DOHH2 (cell line): ENCODE data around the gene TMEM119.

Source experiments
- H3F3A ChIP-seq: fragments of 200-600 bp; sonication (generic), shearing (Covaris generic); 2 replicates; pipeline ENCODE4 v1.6.0; 2016; ENCODE audit warnings: antibody characterized with exemption, mild to moderate bottlenecking; ENCODE audit not compliant: control insufficient read depth, insufficient read depth
- H3K27ac ChIP-seq: fragments of 200-600 bp; sonication (generic); 2 replicates; pipeline ENCODE4 v1.5.1; 2014; ENCODE audit warnings: low read depth, mild to moderate bottlenecking, low read length, moderate library complexity
- H3K27me3 ChIP-seq: fragments of 200-600 bp; sonication (generic); 2 replicates; pipeline ENCODE4 v1.6.1; 2014; ENCODE audit warnings: mild to moderate bottlenecking, low read length, mixed read lengths; ENCODE audit not compliant: control insufficient read depth
- H3K36me3 ChIP-seq: fragments of 200-600 bp; sonication (generic); 2 replicates; pipeline ENCODE4 v1.6.1; 2014; ENCODE audit warnings: mild to moderate bottlenecking, low read length, moderate library complexity, mixed read lengths; ENCODE audit not compliant: control insufficient read depth
- H3K4me1 ChIP-seq: fragments of 200-600 bp; sonication (generic); 2 replicates; pipeline ENCODE4 v1.6.1; 2014; ENCODE audit warnings: mild to moderate bottlenecking, low read length, mixed read lengths; ENCODE audit not compliant: control insufficient read depth
- H3K4me2 ChIP-seq: fragments of 200-600 bp; sonication (generic); 2 replicates; pipeline ENCODE4 v1.6.0; 2014; ENCODE audit warnings: mild to moderate bottlenecking, low read length, moderate library complexity
- H3K4me3 ChIP-seq: fragments of 200-600 bp; sonication (generic); 2 replicates; pipeline ENCODE4 v1.5.1; 2014; ENCODE audit warnings: mild to moderate bottlenecking, low read length, mixed read lengths
- H3K79me2 ChIP-seq: fragments of 200-600 bp; sonication (generic); 2 replicates; pipeline ENCODE4 v1.6.1; 2014; ENCODE audit warnings: mild to moderate bottlenecking, low read length, mixed read lengths; ENCODE audit not compliant: control insufficient read depth
- H3K9me2 ChIP-seq: fragments of 200-600 bp; sonication (generic); replicated peaks from 2 replicates; pipeline ENCODE4 v1.6.1; 2014; ENCODE audit warnings: mild to moderate bottlenecking, low read length, mixed read lengths; ENCODE audit not compliant: control insufficient read depth
- H3K9me3 ChIP-seq: fragments of 200-600 bp; sonication (generic); 2 replicates; pipeline ENCODE4 v1.6.1; 2014; ENCODE audit warnings: antibody characterized with exemption, low read length, mixed read lengths; ENCODE audit not compliant: control insufficient read depth, insufficient read depth
- H4K20me1 ChIP-seq: fragments of 200-600 bp; sonication (generic); 2 replicates; pipeline ENCODE4 v1.6.0; 2014; ENCODE audit warnings: low read depth, mild to moderate bottlenecking, antibody characterized with exemption, low read length, moderate library complexity; ENCODE audit not compliant: control insufficient read depth, insufficient read depth
- EZH2phosphoT487 ChIP-seq: fragments of 200-600 bp; sonication (generic); IDR thresholded peaks from 2 replicates; pipeline ENCODE4 v1.6.1; 2017; ENCODE audit warnings: borderline replicate concordance, mild to moderate bottlenecking, antibody characterized with exemption, low read length, moderate library complexity, mixed read lengths
- TF ChIP-seq, protein P1 (sequence below): fragments of 200-600 bp; sonication (generic); IDR thresholded peaks from one replicate; pipeline ENCODE4 v1.5.1; 2014; ENCODE audit warnings: antibody characterized with exemption, mild to moderate bottlenecking, low read depth, low read length; ENCODE audit not compliant: poor library complexity, severe bottlenecking

Gene TMEM119

DNA sequence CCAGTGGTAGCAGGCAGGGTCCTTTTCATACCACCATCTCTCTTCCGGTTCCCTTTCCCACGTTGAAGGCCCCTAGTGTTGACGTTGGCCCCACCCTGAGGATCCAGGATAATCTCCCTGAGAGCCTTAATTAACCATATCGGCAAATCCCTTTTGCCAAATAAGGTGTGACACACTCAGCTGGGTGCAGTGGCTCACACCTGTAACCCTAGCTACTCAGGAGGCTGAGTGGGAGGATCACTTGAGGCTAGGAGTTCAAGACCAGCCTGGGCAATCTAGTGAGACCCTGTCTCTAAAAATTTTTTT lies 2.8 kb upstream of the TMEM119 start:
- H3K27me3 ChIP-seq = no peaks in the 10 kb centered on the region
- TF ChIP-seq EZH2phosphoT487 = no peak
- TF ChIP-seq, protein P1, sequence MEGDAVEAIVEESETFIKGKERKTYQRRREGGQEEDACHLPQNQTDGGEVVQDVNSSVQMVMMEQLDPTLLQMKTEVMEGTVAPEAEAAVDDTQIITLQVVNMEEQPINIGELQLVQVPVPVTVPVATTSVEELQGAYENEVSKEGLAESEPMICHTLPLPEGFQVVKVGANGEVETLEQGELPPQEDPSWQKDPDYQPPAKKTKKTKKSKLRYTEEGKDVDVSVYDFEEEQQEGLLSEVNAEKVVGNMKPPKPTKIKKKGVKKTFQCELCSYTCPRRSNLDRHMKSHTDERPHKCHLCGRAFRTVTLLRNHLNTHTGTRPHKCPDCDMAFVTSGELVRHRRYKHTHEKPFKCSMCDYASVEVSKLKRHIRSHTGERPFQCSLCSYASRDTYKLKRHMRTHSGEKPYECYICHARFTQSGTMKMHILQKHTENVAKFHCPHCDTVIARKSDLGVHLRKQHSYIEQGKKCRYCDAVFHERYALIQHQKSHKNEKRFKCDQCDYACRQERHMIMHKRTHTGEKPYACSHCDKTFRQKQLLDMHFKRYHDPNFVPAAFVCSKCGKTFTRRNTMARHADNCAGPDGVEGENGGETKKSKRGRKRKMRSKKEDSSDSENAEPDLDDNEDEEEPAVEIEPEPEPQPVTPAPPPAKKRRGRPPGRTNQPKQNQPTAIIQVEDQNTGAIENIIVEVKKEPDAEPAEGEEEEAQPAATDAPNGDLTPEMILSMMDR = no peak
- no peaks in the 10 kb centered on the region; the same call in 1 of the 2 replicates for H3F3A ChIP-seq
- no peaks in the 10 kb centered on the region for H4K20me1 ChIP-seq
- H3K9me2 ChIP-seq = no peaks in the 10 kb centered on the region
- no peaks in the 10 kb centered on the region for H3K4me1 ChIP-seq
- no peak overlapping the region for H3K4me2 ChIP-seq
- H3K79me2 ChIP-seq = no peaks in the 10 kb centered on the region
- no peak overlapping the region for H3K27ac ChIP-seq
- H3K36me3 ChIP-seq = no peaks in the 10 kb centered on the region
- no peak overlapping the region for H3K4me3 ChIP-seq
- H3K9me3 ChIP-seq = no peaks in the 10 kb centered on the region

DNA sequence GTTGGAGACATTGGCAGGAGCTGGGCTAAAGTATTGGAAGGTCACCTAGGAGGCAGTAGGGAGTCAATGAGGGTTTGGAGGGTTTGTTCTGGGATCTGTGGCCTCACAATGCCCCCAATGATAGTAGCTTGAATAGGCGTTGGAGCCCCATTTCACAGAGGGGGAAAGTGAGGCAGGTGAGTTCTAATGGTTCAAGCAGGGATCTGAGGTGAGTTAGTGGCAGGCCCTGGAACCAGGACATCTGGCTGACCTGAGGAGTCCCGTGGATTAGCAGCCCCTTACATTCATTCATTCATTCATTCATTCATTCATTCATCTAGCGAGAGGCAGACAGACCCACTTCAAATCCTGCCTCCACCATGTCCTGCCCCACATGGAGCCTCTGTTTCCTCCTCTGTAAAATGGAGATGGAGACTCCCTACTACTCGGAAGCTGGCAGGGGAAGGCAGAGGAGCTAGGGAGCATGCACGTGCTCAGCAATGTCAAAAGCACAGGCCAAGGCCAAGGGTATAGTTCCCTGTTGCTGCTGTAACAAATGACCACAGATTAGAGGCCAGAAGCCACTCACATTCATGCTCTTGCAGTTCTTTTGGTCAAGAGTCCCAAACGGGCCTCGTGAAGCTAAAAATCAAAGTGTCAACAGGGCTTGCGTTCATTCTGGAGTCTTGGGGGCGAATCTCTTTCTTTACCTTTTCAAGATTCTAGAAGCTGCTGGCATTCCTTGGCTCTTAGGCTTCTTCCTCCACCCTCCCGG lies 2.2 kb upstream of the TMEM119 start:
- H3K79me2 ChIP-seq = no peaks in the 10 kb centered on the region
- H3K27me3 ChIP-seq = no peaks in the 10 kb centered on the region
- H3K27ac ChIP-seq = no peak overlapping the region
- H3K36me3 ChIP-seq = no peaks in the 10 kb centered on the region
- H3K4me1 ChIP-seq = no peaks in the 10 kb centered on the region
- H3K4me3 ChIP-seq = no peak overlapping the region
- no peak overlapping the region for H3K4me2 ChIP-seq
- no peaks in the 10 kb centered on the region for H3K9me2 ChIP-seq
- no peaks in the 10 kb centered on the region for H3K9me3 ChIP-seq
- no peaks in the 10 kb centered on the region for H4K20me1 ChIP-seq
- H3F3A ChIP-seq = no peaks in the 10 kb centered on the region
- no peak for TF ChIP-seq EZH2phosphoT487
- TF ChIP-seq, protein P1 = no peak

DNA sequence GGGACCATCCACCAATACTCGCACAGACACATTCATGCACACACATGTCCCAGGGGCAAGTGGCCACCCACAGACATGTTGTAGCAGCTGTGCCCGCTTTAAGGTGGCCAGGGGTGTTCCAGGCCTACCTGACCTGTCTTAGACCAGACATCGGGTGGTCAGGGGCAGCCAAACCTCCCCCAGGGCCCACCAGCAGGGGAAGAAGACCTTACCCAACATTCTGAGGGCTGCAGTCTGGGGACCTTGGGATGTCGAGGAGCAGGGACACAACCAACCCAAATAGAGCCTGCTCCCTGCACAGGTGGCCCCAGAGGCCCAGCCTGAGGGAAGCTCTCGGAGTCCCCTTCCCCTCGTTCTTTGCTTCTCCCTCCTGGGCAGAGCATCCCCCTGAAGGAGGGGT lies 1.7 kb upstream of the TMEM119 start:
- TF ChIP-seq EZH2phosphoT487 = no peak
- TF ChIP-seq, protein P1 = no peak
- Histone ChIP-seq H3K79me2 (no peaks in the 10 kb centered on the region), H3K27me3 (no peaks in the 10 kb centered on the region), H3K4me3 (no peak overlapping the region), H3F3A (no peaks in the 10 kb centered on the region), H4K20me1 (no peaks in the 10 kb centered on the region), H3K27ac (no peak overlapping the region), H3K4me2 (no peak overlapping the region), H3K4me1 (no peaks in the 10 kb centered on the region), H3K36me3 (no peaks in the 10 kb centered on the region), H3K9me3 (no peaks in the 10 kb centered on the region), H3K9me2 (no peaks in the 10 kb centered on the region)
